ENCODE measurements around the gene DPY19L2. TPM values are rescaled to one million over a fixed set of nuclear protein-coding genes. Genes with fewer than 3 reads are reported as not detected.
"Not testable (repeated sequence)": the region's sequence is repeated elsewhere in the genome, so short reads cannot be mapped to it uniquely, and the experiment has no call there.

DPY19L2 gene
- total and polyA plus RNA-seq, 2 of the 4 experiments (the other 2 are of a cell fraction): 0.90 to 1.6 TPM

- H3K9ac ChIP-seq (ENCODE audit: low read depth, low read length); H3K18ac ChIP-seq (ENCODE audit: low read depth, low read length); H3K23ac ChIP-seq (ENCODE audit: low read depth, low read length); dilution Hi-C loops (cut with HindIII; ENCODE audit: low sequenced_read_pairs, unreplicated experiment); H3K4me3 ChIP-seq (ENCODE audit: insufficient read depth, low read depth, low read length); H3K4me2 ChIP-seq (ENCODE audit: low read depth, low read length); H3K27ac ChIP-seq (ENCODE audit: insufficient read depth, low read length); H2BK20ac ChIP-seq (ENCODE audit: low read depth, low read length); H2AK5ac ChIP-seq (ENCODE audit: low read depth, low read length); H4K8ac ChIP-seq (ENCODE audit: low read depth in 2 of 2, low read length in 2 of 2); H2AFZ ChIP-seq (replicated peaks; ENCODE audit: low read length, poor library complexity); H2BK5ac ChIP-seq (ENCODE audit: low read depth, low read length, poor library complexity, severe bottlenecking); H3K56ac ChIP-seq (ENCODE audit: extremely low read depth, insufficient read depth, low read length); H3K79me1 ChIP-seq (ENCODE audit: low read depth in 1 of 2, low read length in 2 of 2); H2BK120ac ChIP-seq (ENCODE audit: low read depth, low read length); H4K20me1 ChIP-seq (ENCODE audit: insufficient read depth, low read length); H3K36me3 ChIP-seq (ENCODE audit: control insufficient read depth, insufficient read depth, low read length); in situ Hi-C loops (cut with MboI; ENCODE audit: low sequenced_read_pairs); H3K14ac ChIP-seq (replicated peaks; ENCODE audit: low read depth, low read length); DNase-seq; H3K9me3 ChIP-seq (ENCODE audit: control insufficient read depth, insufficient read depth, low read length); CTCF ChIA-PET; ATAC-seq (ENCODE audit: low read depth); POLR2A ChIA-PET (ENCODE audit: unreplicated experiment); H3K4me1 ChIP-seq (ENCODE audit: control insufficient read depth, insufficient read depth, low read length); intact Hi-C loops (cut with micrococcal nuclease); H3K27me3 ChIP-seq (ENCODE audit: control insufficient read depth, insufficient read depth, low read length); BruUV-seq (replicated peaks); H3K4ac ChIP-seq (ENCODE audit: low read depth, low read length); H2AK9ac ChIP-seq (replicated peaks; ENCODE audit: low read depth, low read length, poor library complexity); H4K91ac ChIP-seq (ENCODE audit: insufficient read depth, low read depth, low read length); H3K9me1 ChIP-seq (ENCODE audit: insufficient read depth, low read length); H4K5ac ChIP-seq (ENCODE audit: low read depth, low read length); H2BK15ac ChIP-seq (ENCODE audit: low read depth, low read length): not testable (repeated sequence)
- no CpG with 5 or more reads among the region's 2 CpGs for WGBS, 2 experiments (ENCODE audit: extremely low coverage in 2 of 2, insufficient read length in 1 of 2)
Measured at GRCh38 chr12:63682617-63683016, 14.3 kb upstream of the DPY19L2 start.

GRCh38 chr12:63680758-63681157 lies 12.5 kb upstream of the DPY19L2 start:
- H3K23ac ChIP-seq (ENCODE audit: low read depth, low read length); H4K5ac ChIP-seq (ENCODE audit: low read depth, low read length); CTCF ChIA-PET; H3K18ac ChIP-seq (ENCODE audit: low read depth, low read length); DNase-seq; H2AFZ ChIP-seq (replicated peaks; ENCODE audit: low read length, poor library complexity); H2BK20ac ChIP-seq (ENCODE audit: low read depth, low read length); intact Hi-C loops (cut with micrococcal nuclease); H4K8ac ChIP-seq (ENCODE audit: low read depth in 2 of 2, low read length in 2 of 2); H2AK5ac ChIP-seq (ENCODE audit: low read depth, low read length); H3K9me3 ChIP-seq (ENCODE audit: control insufficient read depth, insufficient read depth, low read length); H3K4me3 ChIP-seq (ENCODE audit: insufficient read depth, low read depth, low read length); H2BK5ac ChIP-seq (ENCODE audit: low read depth, low read length, poor library complexity, severe bottlenecking); H3K56ac ChIP-seq (ENCODE audit: extremely low read depth, insufficient read depth, low read length); H4K20me1 ChIP-seq (ENCODE audit: insufficient read depth, low read length); H3K79me1 ChIP-seq (ENCODE audit: low read depth in 1 of 2, low read length in 2 of 2); H3K27me3 ChIP-seq (ENCODE audit: control insufficient read depth, insufficient read depth, low read length); H2AK9ac ChIP-seq (replicated peaks; ENCODE audit: low read depth, low read length, poor library complexity); H3K36me3 ChIP-seq (ENCODE audit: control insufficient read depth, insufficient read depth, low read length); H3K14ac ChIP-seq (replicated peaks; ENCODE audit: low read depth, low read length); in situ Hi-C loops (cut with MboI; ENCODE audit: low sequenced_read_pairs); dilution Hi-C loops (cut with HindIII; ENCODE audit: low sequenced_read_pairs, unreplicated experiment); H2BK15ac ChIP-seq (ENCODE audit: low read depth, low read length); H3K4me1 ChIP-seq (ENCODE audit: control insufficient read depth, insufficient read depth, low read length); H3K9me1 ChIP-seq (ENCODE audit: insufficient read depth, low read length); H3K4ac ChIP-seq (ENCODE audit: low read depth, low read length); POLR2A ChIA-PET (ENCODE audit: unreplicated experiment); H3K9ac ChIP-seq (ENCODE audit: low read depth, low read length); H3K27ac ChIP-seq (ENCODE audit: insufficient read depth, low read length); H3K4me2 ChIP-seq (ENCODE audit: low read depth, low read length); H2BK120ac ChIP-seq (ENCODE audit: low read depth, low read length); BruUV-seq (replicated peaks); H4K91ac ChIP-seq (ENCODE audit: insufficient read depth, low read depth, low read length): not testable (repeated sequence)
- ATAC-seq (ENCODE audit: low read depth): peak; percentile 51; the same call in 1 of the 2 replicates
